Gastroesophageal sphincter (tissue), 3 donors: ENCODE measurements around the gene CFAP99.

ENCODE experiments used
- CTCF ChIP-seq, 4 experiments: fragments of 200-600 bp in 2 of 4; fragments of 450-650 bp in 2 of 4; sonication (generic) in 1 of 4; IDR thresholded peaks; one replicate each; pipeline ENCODE4 v1.5.1; 2017 to 2019; ENCODE audit warnings: antibody characterized with exemption in 4 of 4, mild to moderate bottlenecking in 2 of 4, moderate library complexity in 2 of 4
- EP300 ChIP-seq: sonication (generic); formaldehyde crosslinking; IDR thresholded peaks from one replicate; pipeline ENCODE4 v1.6.1; 2017; ENCODE audit warnings: antibody characterized with exemption, mild to moderate bottlenecking
- POLR2A ChIP-seq, 2 donors: fragments of 450-650 bp; IDR thresholded peaks; one replicate each; pipeline ENCODE4 v1.6.1; 2017; ENCODE audit warnings: antibody characterized with exemption in 2 of 2, mild to moderate bottlenecking in 2 of 2, moderate library complexity in 1 of 2
- POLR2AphosphoS5 ChIP-seq: sonication (generic); formaldehyde crosslinking; IDR thresholded peaks from one replicate; pipeline ENCODE4 v1.6.1; 2017; ENCODE audit warnings: antibody characterized with exemption

GRCh38 chr4:2470791-2471190 is 52.0 kb downstream of the CFAP99 start:
- TF ChIP-seq CTCF (IDR thresholded peaks at IDR 0.05), result no peak
- no peak for TF ChIP-seq POLR2A (IDR thresholded peaks at IDR 0.05)
- no peak for TF ChIP-seq POLR2AphosphoS5
- no peak for TF ChIP-seq EP300
